Activated CD4-positive, alpha-beta memory T cell treated with anti-CD3 and anti-CD28 coated beads, Interleukin-2, amount 10 ng/mL, durations not matched to agents 7 days and 5 days (primary cell): ENCODE data around the gene SCGN. TPM values are rescaled to one million over a fixed set of nuclear protein-coding genes. Genes with fewer than 3 reads are reported as not detected.

Source experiments
- CTCF ChIA-PET: fragments of 350-600 bp; sonication (Branson Sonifier 250); formaldehyde crosslinking; loops from one replicate; lab custom pipeline; 2021; ENCODE audit warnings: antibody characterized with exemption, inconsistent platforms; lab: Charles Lee
- POLR2A ChIA-PET: fragments of 350-600 bp; sonication (Branson Sonifier 250); formaldehyde crosslinking; loops from one replicate; lab custom pipeline; 2021; ENCODE audit warnings: antibody characterized with exemption; lab: Charles Lee
- DNase-seq: peaks from one replicate; pipeline ENCODE4 v3.0.0-alpha.2; 2020
- H3K27ac Mint-ChIP-seq: one replicate; pipeline ENCODE4 v1.8.0; 2021; ENCODE audit warnings: mild to moderate bottlenecking, mixed read lengths
- H3K27me3 Mint-ChIP-seq: one replicate; pipeline ENCODE4 v1.8.0; 2021; ENCODE audit warnings: mixed read lengths
- H3K36me3 Mint-ChIP-seq: one replicate; pipeline ENCODE4 v1.8.0; 2021; ENCODE audit warnings: low read depth, mixed read lengths
- H3K4me1 Mint-ChIP-seq: one replicate; pipeline ENCODE4 v1.8.0; 2021; ENCODE audit warnings: mixed read lengths
- H3K4me3 Mint-ChIP-seq: one replicate; pipeline ENCODE4 v1.8.0; 2021; ENCODE audit warnings: mild to moderate bottlenecking, mixed read lengths
- H3K9me3 Mint-ChIP-seq: one replicate; pipeline ENCODE4 v1.8.0; 2021; ENCODE audit warnings: mixed read lengths
- total RNA-seq, 2 experiments: library from RNA; stranded (reverse); gene quantifications; one replicate each; pipeline ENCODE4 v1.2.3, GENCODE V29; 2021

SCGN gene
- total RNA-seq, 2 experiments from 2014 or later = not detected

- no peaks in the 10 kb centered on the region for H3K36me3 Mint-ChIP-seq
- no peak overlapping the region for H3K4me3 Mint-ChIP-seq
- no peak overlapping the region for H3K27ac Mint-ChIP-seq
- ChIA-PET POLR2A (no interaction called here), CTCF (no interaction called here)
- no peaks in the 10 kb centered on the region for H3K4me1 Mint-ChIP-seq
- H3K9me3 Mint-ChIP-seq = no peaks in the 10 kb centered on the region
- peaks cover 12% of the 10 kb centered on the region for H3K27me3 Mint-ChIP-seq
- no peak for DNase-seq
Observed at GRCh38 chr6:25699649-25700048, 47.6 kb downstream of the SCGN start.

- no peak overlapping the region for H3K27ac Mint-ChIP-seq
Observed at GRCh38 chr6:25700761-25701160, 48.7 kb downstream of the SCGN start.

GRCh38 chr6:25701807-25702206, 49.8 kb downstream of the SCGN start:
- CTCF ChIA-PET = no interaction called here
- no peaks in the 10 kb centered on the region for H3K4me1 Mint-ChIP-seq
- H3K36me3 Mint-ChIP-seq = no peaks in the 10 kb centered on the region
- no peaks in the 10 kb centered on the region for H3K9me3 Mint-ChIP-seq
- POLR2A ChIA-PET = no interaction called here
- no peak overlapping the region for H3K4me3 Mint-ChIP-seq
- H3K27me3 Mint-ChIP-seq = peaks cover 12% of the 10 kb centered on the region
- no peak overlapping the region for H3K27ac Mint-ChIP-seq
- DNase-seq = no peak

More at GRCh38 chr6:25700761-25701160, 48.7 kb downstream of the SCGN start:
- CTCF ChIA-PET = no interaction called here
- no peaks in the 10 kb centered on the region for H3K9me3 Mint-ChIP-seq
- H3K4me1 Mint-ChIP-seq = no peaks in the 10 kb centered on the region
- H3K4me3 Mint-ChIP-seq = no peak overlapping the region
- peaks cover 13% of the 10 kb centered on the region for H3K27me3 Mint-ChIP-seq
- no peak for DNase-seq
- POLR2A ChIA-PET = no interaction called here
- no peaks in the 10 kb centered on the region for H3K36me3 Mint-ChIP-seq

- POLR2A ChIA-PET = no interaction called here
- no peak for DNase-seq
- Mint-ChIP-seq H3K27ac (no peak overlapping the region), H3K4me1 (no peaks in the 10 kb centered on the region), H3K4me3 (no peak overlapping the region), H3K27me3 (peaks cover 15% of the 10 kb centered on the region), H3K36me3 (no peaks in the 10 kb centered on the region), H3K9me3 (no peaks in the 10 kb centered on the region)
- CTCF ChIA-PET = interaction anchor here (1.5 kb wide), 1 partner anchor 15 kb away, joined by 4 read pairs; no protein-coding TSS in a partner anchor
Observed at GRCh38 chr6:25703005-25703404, 51.0 kb downstream of the SCGN start.

GRCh38 chr6:25704001-25704400, 52.0 kb downstream of the SCGN start:
- no peak for DNase-seq
- ChIA-PET CTCF (interaction anchor here (0.9 to 1.5 kb wide), 2 partner anchors 14 to 28 kb away, joined by 3 to 4 read pairs; no protein-coding TSS in a partner anchor), POLR2A (no interaction called here)
- peaks cover 15% of the 10 kb centered on the region for H3K27me3 Mint-ChIP-seq
- H3K9me3 Mint-ChIP-seq = no peaks in the 10 kb centered on the region
- no peak overlapping the region for H3K27ac Mint-ChIP-seq
- no peaks in the 10 kb centered on the region for H3K36me3 Mint-ChIP-seq
- no peaks in the 10 kb centered on the region for H3K4me1 Mint-ChIP-seq
- H3K4me3 Mint-ChIP-seq = no peak overlapping the region

- H3K9me3 Mint-ChIP-seq = no peaks in the 10 kb centered on the region
- DNase-seq = no peak
- CTCF ChIA-PET = interaction anchor here (1.4 to 1.5 kb wide), 3 partner anchors 9 to 13 kb away, joined by 4 to 7 read pairs (median 5); no protein-coding TSS in a partner anchor
- H3K36me3 Mint-ChIP-seq = no peaks in the 10 kb centered on the region
- no peaks in the 10 kb centered on the region for H3K4me1 Mint-ChIP-seq
- H3K27ac Mint-ChIP-seq = no peak overlapping the region
- peaks cover 15% of the 10 kb centered on the region for H3K27me3 Mint-ChIP-seq
- H3K4me3 Mint-ChIP-seq = no peak overlapping the region
- POLR2A ChIA-PET = no interaction called here
Observed at GRCh38 chr6:25706314-25707014, 54.4 kb downstream of the SCGN start.

GRCh38 chr6:25709761-25710160, 57.7 kb downstream of the SCGN start:
- ChIA-PET POLR2A (no interaction called here), CTCF (interaction anchor here (0.7 to 1.7 kb wide), 3 partner anchors 10 to 486 kb away, joined by 3 to 7 read pairs (median 4); no protein-coding TSS in a partner anchor)
- H3K27ac Mint-ChIP-seq = no peak overlapping the region
- H3K27me3 Mint-ChIP-seq = peaks cover 9% of the 10 kb centered on the region
- H3K4me3 Mint-ChIP-seq = no peak overlapping the region
- no peak for DNase-seq
- H3K4me1 Mint-ChIP-seq = no peaks in the 10 kb centered on the region
- no peaks in the 10 kb centered on the region for H3K36me3 Mint-ChIP-seq
- no peaks in the 10 kb centered on the region for H3K9me3 Mint-ChIP-seq

GRCh38 chr6:25710287-25710686, 58.3 kb downstream of the SCGN start:
- no peaks in the 10 kb centered on the region for H3K36me3 Mint-ChIP-seq
- DNase-seq = no peak
- H3K4me1 Mint-ChIP-seq = no peaks in the 10 kb centered on the region
- ChIA-PET POLR2A (no interaction called here), CTCF (interaction anchor here (0.7 to 1.7 kb wide), 3 partner anchors 10 to 487 kb away, joined by 3 to 7 read pairs (median 4); no protein-coding TSS in a partner anchor)
- peaks cover 7% of the 10 kb centered on the region for H3K27me3 Mint-ChIP-seq
- no peaks in the 10 kb centered on the region for H3K9me3 Mint-ChIP-seq
- no peak overlapping the region for H3K4me3 Mint-ChIP-seq
- H3K27ac Mint-ChIP-seq = no peak overlapping the region

GRCh38 chr6:25713824-25714223, 61.8 kb downstream of the SCGN start:
- CTCF ChIA-PET = interaction anchor here (1.2 kb wide), 1 partner anchor 230 kb away, joined by 3 read pairs; no protein-coding TSS in a partner anchor

GRCh38 chr6:25714765-25715164, 62.8 kb downstream of the SCGN start:
- Mint-ChIP-seq H3K4me1 (no peaks in the 10 kb centered on the region), H3K9me3 (no peaks in the 10 kb centered on the region), H3K4me3 (no peak overlapping the region), H3K27me3 (peaks cover 6% of the 10 kb centered on the region), H3K36me3 (no peaks in the 10 kb centered on the region), H3K27ac (no peak overlapping the region)
- ChIA-PET CTCF (interaction anchor here (1.2 kb wide), 1 partner anchor 229 kb away, joined by 3 read pairs; no protein-coding TSS in a partner anchor), POLR2A (no interaction called here)
- DNase-seq = no peak

More at GRCh38 chr6:25713824-25714223, 61.8 kb downstream of the SCGN start:
- Mint-ChIP-seq H3K27me3 (peaks cover 6% of the 10 kb centered on the region), H3K27ac (no peak overlapping the region), H3K4me1 (no peaks in the 10 kb centered on the region), H3K4me3 (no peak overlapping the region), H3K36me3 (no peaks in the 10 kb centered on the region), H3K9me3 (no peaks in the 10 kb centered on the region)
- POLR2A ChIA-PET = no interaction called here
- no peak for DNase-seq

- ChIA-PET POLR2A (no interaction called here), CTCF (interaction anchor here (1.1 to 1.7 kb wide), 3 partner anchors 10 to 175 kb away, joined by 3 to 5 read pairs (median 3); no protein-coding TSS in a partner anchor)
- Mint-ChIP-seq H3K9me3 (no peaks in the 10 kb centered on the region), H3K4me3 (no peak overlapping the region), H3K27ac (no peak overlapping the region), H3K27me3 (peaks cover 6% of the 10 kb centered on the region), H3K4me1 (no peaks in the 10 kb centered on the region), H3K36me3 (no peaks in the 10 kb centered on the region)
- no peak for DNase-seq
Observed at GRCh38 chr6:25715794-25716193, 63.8 kb downstream of the SCGN start.

- POLR2A ChIA-PET = interaction anchor here (1.4 kb wide), 1 partner anchor 274 kb away, joined by 4 read pairs; no protein-coding TSS in a partner anchor
- H3K4me3 Mint-ChIP-seq = no peak overlapping the region
Observed at GRCh38 chr6:25717866-25718740, 66.1 kb downstream of the SCGN start.

More at GRCh38 chr6:25717866-25718740, 66.1 kb downstream of the SCGN start:
- H3K27ac Mint-ChIP-seq = no peak overlapping the region
- CTCF ChIA-PET = interaction anchor here (0.6 to 1.4 kb wide), 28 partner anchors 9 to 495 kb away, joined by 3 to 9 read pairs (median 4); no protein-coding TSS in a partner anchor
- no peaks in the 10 kb centered on the region for H3K36me3 Mint-ChIP-seq
- no peak for DNase-seq
- H3K9me3 Mint-ChIP-seq = no peaks in the 10 kb centered on the region
- H3K4me1 Mint-ChIP-seq = no peaks in the 10 kb centered on the region
- H3K27me3 Mint-ChIP-seq = peaks cover 11% of the 10 kb centered on the region
